HG03457 (cell line): ENCODE data around the gene ESYT3.
"Not testable (repeated sequence)": the region's sequence is repeated elsewhere in the genome, so short reads cannot be mapped to it uniquely, and the experiment has no call there.

Experiments
- ATAC-seq: cut with Tn5 transposase; IDR thresholded peaks from one replicate; pipeline ENCODE4 v1.9.1; 2021; ENCODE audit warnings: moderate number of reproducible peaks; ENCODE audit not compliant: unreplicated experiment

The ESYT3 gene

DNA sequence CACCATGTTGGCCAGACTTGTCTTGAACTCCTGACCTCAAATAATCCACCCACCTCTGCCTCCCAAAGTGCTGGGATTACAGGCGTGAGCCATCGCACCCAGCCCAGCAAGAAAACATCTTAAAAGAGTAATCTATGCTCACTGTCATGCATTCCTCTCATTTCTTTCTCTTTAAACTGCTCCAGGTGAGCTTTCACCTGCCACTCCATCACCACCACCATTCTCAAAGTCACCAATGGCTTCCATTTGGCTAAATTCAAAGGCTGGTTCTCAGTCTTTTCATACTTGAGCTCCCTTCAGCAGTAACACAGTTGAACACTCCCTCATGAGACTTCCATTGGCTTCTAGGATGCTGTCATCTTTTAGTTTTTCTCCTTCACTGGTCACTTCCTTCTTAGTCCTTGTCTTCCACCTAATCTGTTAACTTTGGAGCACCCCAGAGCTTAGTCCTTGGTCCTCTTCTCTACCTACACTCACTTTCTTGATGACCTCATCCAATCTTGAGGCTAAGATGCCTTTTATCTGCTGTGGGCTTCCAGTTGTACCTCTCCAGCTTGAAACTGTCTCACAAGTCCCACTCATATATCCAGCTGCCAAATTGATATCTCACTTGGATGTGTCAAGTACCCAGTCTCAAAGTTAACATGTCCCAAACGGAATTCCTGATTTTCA is 27.0 kb upstream of the ESYT3 start:
- ATAC-seq: no peak

DNA sequence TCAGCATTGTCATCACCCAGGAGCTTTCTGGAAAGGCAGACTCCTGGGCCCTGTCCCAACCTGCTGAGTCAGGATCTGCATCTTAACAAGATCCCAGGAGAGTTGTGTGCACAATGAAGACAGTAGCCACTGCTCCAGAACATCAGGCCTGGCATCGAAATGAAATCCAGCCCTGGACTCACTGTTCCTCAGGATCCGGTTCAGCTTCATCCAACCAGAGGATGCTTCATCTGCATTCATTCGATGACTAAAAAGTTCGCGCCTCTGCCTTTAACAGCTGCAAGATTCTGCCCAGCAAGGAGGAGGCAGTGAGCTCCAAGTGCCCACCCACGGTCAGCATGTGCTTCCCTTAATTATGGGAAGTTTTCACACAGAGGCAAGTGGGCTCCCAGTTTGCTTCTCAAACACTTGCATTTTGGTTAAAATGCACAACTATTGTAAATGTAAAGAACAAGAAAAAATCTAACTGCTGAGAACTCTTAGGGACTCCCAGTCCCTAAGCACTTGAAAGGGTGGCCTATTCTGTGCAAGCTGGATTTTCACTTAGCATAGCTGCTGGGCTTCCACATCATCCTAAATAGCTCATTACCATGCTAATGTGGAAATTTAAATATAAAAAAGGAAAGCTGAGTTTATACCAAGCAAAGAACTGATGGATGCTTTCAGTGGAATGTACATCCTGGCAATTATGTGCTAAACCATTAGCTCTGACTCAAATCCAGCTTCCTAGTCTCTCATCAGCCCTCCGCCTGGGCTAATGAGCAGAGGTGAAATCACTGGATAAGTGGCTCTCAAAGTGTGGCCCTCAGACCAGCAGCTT is 25.5 kb upstream of the ESYT3 start:
- ATAC-seq: no peak

DNA sequence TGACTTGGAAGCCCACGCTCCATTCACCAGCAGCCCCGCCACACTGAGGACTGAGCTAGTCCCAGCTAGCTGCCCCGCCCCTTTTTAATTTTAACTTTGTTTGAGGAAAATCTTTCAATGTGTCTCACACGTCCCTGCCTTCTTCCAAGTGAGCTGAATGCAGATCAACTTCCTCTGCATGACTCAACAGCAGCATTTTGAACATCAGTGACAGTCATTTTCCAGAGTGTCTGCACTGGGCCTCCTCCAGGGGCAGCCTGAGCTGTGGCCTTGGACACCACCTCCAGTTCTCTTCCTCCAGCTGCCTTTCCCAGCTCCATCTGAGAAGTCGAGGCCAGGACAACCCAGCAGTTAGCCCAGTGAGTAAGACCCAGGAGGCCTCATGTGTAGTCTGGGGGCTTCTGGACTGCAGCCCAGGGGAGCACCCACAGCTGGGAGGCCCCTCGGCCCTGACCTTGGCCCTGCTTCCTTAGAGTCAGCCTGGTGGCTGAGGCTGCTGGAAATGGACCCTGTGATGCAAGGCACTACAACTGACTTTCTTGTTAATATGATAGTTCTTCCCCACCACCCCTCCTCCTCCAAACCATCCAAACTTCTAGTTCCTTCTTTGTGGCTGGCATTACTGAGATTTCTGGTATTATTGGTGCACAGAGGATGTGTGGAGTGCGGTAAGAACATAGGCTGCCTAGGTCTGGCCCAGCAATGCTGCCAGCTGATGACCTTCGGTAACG is 21.4 kb upstream of the ESYT3 start:
- ATAC-seq: no peak

DNA sequence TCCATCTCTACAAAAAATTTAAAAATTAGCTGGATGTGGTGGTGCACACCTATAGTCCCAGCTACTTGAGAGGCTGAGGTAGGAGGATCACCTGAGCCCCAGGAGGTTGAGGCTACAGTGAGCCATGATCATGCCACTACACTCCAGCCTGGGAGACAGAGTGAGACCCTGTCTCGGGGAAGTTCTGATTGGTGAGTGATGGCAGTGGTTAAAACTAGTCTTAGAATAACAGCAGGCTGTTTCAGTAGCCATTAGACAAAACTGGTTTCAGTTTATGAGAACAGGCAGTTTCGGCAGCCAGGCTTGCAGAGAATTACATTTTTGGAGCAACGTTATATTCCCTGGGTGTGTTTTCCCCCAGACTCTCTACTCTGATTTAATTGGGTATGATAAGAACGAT is 18.2 kb upstream of the ESYT3 start:
- not testable (repeated sequence) for ATAC-seq

DNA sequence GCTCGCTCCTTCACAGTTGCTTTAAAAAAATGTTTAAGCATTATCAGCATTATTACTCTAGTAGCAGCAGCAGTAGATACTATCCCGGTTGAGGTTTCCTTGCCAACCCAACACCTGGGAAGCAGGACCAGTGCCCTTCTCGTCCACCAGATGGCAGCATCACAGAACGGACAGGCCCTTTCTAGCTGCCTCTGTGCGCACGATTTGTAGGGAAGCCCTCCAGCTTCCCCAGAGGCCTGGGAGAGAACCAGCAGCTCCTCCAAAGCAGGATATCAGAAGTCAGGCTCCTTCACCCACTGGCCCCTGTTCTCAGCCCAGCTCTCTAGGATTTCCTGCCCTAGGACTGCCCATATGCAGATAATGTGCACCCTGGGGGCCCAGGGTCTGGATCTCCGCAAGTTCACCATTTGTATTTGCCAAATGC is 16.8 kb upstream of the ESYT3 start:
- no peak for ATAC-seq

DNA sequence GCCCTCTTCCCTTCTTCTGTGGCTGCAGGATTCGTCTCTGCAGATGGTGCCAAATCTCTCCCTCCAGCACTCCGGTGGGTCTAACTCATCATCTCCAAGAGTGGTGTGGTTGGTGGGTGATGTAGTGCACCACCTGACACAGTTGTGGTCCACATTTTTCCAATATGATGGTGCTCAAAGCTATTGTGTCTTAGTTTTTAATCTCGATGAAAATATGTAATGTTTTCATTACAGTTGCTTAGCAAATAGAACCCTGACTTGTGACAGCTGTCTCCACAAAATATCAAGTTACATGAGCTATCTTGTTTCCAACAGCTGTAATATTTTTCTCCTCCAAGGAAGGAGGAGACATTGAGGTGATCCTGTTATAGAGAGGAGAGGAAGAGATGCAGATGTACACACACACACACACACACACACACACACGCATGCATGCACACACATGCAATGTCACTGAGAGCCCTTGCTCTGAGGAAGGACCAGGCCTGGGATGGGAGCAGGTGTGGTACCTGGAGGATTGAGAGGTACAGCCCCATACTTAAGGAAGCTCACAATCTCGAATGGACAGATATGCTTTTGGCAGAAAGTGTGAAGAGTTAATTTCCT is 15.7 kb upstream of the ESYT3 start:
- ATAC-seq: no peak

DNA sequence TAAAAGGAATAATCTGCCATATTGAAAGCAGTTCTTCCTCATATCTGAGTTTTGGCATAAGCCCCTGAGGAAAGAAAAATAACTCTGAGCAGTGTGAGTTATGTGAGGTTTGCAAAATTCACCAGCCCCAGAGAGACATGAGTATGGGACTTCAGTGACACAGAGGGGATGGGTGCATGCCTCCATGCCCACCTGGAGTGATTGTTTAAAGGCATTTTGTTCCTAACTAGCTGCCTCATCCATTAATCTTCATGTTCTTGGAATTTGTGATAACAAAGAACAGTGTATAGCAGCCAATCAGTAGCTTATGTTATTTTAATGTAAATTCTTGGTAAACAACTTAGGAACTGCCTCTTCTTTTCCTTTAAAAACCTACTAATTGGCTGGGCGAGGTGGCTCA is 11.1 kb upstream of the ESYT3 start:
- ATAC-seq: no peak

DNA sequence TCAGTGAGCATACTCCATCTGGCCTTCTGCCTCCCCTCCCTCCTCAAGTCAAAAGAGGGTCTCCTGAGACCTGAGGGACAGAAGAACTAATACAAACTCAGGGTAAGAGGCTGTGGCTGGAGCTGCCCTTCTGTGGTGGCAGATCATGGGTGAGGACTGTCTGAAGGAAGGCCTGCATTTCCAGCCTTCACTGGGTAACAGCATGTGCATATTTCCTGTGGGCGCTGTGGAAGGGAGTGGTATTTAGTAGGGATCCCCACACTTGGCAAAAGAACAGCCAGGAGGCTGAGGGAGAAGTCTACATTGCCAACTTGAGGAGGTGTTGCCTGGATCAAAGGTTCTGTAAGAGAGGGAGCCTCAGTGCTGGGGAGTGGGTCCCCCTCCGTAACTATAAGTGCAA is 10.1 kb upstream of the ESYT3 start:
- ATAC-seq: no peak

DNA sequence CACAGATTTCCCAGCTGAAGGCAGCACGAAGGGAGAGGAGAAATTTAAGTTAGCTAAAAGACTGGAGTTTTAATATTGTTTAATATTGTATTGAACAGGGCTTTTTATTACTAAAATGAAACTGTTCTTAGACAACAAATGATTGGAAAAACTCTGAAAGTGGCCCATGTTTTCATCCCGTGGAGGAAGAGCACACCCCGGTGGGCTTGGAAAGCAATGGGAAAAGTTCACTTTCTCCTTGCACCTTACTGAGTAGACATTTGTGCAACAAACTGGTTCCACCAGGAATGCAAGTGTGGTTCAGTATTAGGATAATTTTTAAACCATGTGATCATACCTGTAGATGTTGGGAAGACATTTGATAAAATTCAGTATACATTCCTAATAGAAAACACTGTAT is 8.2 kb upstream of the ESYT3 start:
- ATAC-seq: no peak

DNA sequence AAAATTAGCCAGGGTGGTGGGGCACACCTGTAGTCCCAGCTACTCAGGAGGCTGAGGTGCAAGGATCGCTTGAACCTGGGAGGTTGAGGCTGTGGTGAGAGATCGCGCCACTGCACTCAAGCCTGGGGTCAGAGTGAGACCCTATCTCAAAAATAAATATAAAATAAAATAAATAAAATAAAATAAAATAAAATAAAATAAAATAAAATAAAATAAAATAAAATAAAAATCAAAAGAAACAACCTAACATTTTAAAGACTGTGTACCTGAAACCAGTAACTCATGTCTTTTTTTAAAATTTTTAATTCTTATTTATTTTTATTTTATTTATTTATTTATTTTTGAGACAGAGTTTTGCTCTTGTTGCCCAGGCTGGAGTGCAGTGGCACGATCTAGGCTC is 7.7 kb upstream of the ESYT3 start:
- ATAC-seq: not testable (repeated sequence)

DNA sequence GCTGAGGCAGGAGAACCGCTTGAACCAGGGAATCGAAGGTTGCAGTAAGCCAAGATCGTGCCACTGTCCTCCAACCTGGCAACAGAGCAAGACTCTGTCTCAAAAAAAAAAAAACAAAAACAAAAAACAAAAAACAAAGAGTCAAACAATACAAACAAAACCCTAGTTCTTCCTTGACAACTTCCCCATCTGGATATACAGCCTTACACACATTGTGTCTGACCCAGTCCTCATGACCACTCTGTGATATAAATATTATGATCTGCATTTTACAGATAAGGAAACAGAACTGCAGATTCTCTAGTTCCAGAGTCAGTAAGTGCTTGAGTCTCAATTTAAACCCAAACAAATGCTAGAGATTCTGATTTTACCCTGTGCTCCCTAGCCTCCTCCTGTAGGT is 4.8 kb upstream of the ESYT3 start:
- ATAC-seq: no peak

DNA sequence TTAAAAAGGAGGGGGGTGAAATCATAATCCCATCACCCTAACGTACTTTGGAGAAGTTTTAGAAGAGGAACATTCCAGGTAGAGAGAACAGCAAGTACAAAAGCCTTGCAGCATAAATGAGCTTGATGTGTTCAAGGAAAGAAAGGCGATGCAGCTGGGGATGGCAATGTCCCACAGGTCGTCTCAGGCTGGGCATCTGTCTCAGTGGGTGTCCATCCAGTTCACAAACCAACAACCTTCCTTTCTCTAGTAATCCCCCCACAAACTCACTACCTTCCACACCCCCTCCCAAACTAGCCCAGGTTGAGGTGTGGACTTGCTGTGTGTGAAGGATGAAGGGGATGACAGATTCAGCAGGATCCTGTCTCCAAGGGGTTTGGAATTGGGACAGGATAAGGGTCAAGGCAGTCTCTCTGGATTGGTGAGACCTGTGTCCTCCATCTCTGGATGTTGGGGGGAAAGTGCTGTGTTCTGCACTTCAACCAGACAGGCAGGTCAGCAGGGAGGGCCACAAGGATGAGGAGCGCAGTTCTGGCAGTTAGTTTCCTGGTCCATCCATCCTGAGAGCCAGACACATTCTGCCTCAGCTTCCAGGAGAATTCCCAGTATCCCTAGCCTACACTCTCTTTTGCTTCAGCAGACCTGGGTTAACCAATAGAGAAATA is 1.7 kb upstream of the ESYT3 start:
- ATAC-seq: no peak

DNA sequence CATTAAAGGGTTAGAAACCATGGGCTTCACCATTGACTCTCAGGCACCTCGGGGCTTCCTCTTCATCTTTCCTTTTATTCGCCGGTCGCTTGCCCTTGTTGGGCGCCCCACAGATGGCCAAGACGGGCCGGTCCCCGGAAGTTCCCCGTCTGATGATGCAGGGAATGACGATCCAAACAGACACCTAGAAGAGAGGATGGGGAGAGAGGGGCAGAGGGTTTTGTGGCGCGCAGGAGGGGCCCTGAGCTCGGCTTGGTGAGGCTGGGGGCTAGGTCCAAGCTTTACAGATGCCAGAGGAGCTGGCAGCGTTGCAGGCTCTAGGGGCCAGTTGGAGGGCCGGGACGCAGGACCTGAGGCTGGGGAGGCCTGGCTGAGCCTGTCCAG is 532 bp upstream of the ESYT3 start:
- ATAC-seq: no peak

DNA sequence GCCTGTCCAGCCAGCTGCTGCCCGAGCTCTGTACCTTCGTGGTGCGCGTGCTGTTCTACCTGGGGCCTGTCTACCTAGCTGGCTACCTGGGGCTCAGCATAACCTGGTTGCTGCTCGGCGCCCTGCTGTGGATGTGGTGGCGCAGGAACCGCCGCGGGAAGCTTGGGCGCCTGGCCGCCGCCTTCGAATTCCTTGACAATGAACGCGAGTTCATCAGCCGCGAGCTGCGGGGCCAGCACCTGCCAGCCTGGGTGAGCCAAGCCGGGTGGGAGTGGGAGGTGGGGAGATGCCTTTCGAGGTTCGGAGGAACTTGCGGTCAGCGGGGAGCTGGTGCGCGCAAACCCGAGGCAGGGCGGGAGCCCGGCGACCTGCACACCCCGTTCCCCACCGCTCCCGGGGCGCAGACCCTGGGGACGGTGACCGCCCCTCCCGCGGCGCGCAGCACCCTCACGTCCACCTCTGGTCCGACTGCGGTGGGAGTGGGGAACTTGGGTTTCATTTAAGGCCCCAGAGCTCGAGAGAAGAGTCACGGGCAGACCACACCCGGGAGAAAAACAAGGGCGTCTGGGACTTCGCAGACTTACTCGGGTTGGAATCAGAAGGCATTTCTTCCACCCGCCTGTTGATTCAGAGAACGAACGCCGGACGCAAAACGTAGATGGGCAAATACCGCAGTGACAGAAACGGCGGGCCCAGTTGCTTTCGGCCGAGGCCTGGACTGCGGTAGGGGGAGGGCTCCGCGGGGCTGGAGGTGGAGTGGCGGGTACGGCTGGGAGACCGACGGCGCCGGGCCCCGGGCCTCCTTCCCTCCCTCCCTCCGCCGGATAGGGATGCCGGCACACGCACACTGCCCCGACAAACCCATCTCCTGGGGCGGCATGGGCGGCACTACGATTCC is 708 bp downstream of the ESYT3 start:
- ATAC-seq: no peak

DNA sequence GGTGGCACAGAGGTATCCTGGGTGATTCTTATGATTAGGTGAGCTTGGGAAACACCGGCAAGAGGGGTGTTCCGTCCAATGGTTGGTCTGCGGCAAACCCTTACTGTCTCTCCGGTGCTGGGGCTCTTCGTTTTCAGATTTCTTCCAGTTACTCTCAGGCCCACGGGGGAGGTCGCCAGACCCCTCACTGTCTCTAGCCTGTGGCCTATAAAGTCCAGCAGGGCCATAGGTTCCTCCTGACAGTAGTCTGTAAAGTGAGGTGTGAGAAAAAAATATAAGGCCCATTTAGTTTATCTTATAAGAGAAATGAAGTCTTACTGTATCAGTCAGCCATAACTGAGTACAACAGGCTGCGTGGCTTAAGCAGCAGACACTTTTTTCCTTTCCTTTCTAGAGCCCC is 1.4 kb downstream of the ESYT3 start:
- no peak for ATAC-seq

DNA sequence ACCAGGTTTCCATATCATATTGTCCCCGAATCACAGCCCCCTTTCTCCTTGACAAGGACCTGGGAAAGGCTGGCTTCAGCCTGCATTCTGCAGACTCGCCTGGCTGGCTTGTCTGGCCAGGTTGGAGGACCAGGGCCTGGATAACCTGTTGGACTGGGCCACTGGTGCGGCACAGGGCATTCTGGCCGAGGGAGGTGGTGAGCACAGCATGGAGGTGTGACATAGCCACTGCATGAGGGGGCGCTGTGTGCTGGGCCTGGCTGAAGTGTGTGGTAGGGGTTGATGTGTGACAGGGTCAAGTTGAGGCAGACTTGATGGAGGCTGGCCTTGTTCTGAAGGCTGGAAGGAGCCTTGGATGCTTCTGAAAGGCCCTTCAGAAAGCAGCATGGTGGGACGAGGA is 2.9 kb downstream of the ESYT3 start:
- no peak for ATAC-seq

DNA sequence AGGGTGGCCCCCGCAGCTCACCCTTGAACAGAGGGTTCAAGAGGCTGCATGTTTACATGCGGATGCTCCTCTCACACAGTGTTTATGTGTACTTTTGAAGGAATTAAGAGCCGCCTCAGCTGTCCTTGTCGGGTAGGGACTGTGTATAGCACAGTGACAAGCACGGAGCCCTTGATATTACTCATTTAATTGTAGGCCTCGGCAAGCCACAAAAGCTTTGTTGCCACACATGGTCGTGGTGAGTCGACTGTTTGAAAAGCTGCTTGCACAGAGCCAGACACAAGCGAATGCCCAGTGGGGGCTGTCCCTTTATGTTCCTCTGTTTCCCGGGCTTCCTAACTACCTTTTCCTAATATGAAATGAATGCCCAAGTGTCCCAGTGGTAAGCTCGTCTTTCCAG is 4.5 kb downstream of the ESYT3 start:
- no peak for ATAC-seq

DNA sequence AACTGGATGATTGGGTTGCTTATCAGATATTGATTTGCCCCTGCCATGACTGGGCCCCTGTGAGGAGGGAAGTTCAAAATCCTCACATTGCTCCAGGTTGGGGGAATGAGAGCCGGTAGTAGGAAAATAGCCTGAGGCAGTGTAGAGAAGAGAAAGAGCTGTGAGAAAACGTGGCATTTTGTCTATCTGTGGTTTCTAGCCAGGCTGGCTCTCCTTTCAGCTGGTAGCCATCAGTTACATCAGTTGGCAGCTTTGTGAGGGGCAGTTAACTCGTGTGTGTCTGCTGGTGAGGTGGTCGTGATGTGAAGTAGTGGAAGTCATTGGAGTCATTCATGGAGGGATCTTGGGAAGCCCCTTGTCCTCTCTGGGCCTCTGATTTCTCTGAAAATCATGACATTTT is 5.2 kb downstream of the ESYT3 start:
- no peak for ATAC-seq

DNA sequence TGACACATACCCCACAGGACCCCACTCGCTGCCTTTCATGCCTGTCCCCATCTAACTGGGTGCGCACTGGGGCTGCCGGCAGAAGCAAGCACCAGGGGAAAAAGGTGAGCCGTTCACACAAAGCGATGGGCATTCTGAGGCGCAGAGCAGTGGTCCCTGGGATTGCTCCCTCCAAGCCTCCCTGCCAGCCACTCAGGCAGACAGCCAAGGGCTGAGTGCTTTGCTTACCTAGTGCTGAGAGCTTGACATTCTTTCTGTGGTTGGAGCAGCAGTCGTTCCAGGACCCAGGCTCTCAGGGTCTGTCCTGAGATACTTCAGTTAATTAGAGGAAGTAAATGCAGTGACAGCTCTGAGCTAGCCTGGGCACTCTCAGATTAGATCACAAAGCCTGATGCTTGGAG is 5.7 kb downstream of the ESYT3 start:
- no peak for ATAC-seq

DNA sequence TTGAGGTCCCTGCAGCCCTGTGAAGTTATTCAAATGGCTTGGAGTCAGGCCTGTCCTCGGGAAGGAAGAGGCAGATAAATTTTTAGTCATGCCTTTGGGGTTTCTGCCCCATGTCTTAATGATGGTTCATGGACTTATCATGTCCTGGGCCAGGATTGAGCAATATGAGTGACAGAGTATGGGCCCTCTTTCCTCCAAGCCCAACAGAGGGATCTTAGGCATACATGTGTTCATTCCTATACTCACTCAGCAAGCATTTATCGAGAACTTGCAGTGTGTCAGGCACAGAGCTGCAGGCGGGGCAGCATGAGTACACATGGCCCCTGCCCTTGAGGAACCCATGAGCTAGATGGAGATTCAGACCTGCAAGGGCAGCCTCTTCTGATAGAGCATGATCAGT is 6.2 kb downstream of the ESYT3 start:
- no peak for ATAC-seq
